SKM-1 treated with dmso at 0.1 percent for 144 hours (cell line): ENCODE data around the gene TADA2B.
A peak's percentile ranks its signal among the peaks of the same experiment; 100 is the strongest.

Source experiments
- DNase-seq: peaks from one replicate; lab custom pipeline; 2025; ENCODE audit not compliant: unreplicated experiment; lab: John Stamatoyannopoulos, UW

TADA2B gene

GRCh38 chr4:7055990-7056325 is 12.8 kb downstream of the TADA2B start:
- no peak for DNase-seq

GRCh38 chr4:7058792-7059191 is 15.6 kb downstream of the TADA2B start:
- DNase-seq: no peak

GRCh38 chr4:7059662-7060061 is 16.5 kb downstream of the TADA2B start:
- no peak for DNase-seq

- no peak for DNase-seq
Measured at GRCh38 chr4:7060346-7061150, 17.4 kb downstream of the TADA2B start.

GRCh38 chr4:7061815-7062214 is 18.6 kb downstream of the TADA2B start:
- no peak for DNase-seq

- no peak for DNase-seq
Measured at GRCh38 chr4:7062816-7063215, 19.6 kb downstream of the TADA2B start.

- no peak for DNase-seq
Measured at GRCh38 chr4:7063362-7063761, 20.2 kb downstream of the TADA2B start.

GRCh38 chr4:7066006-7066405 is 22.8 kb downstream of the TADA2B start:
- DNase-seq: no peak

- DNase-seq: no peak
Measured at GRCh38 chr4:7066493-7066892, 23.3 kb downstream of the TADA2B start.

GRCh38 chr4:7067126-7067451 is 23.9 kb downstream of the TADA2B start:
- DNase-seq: peak; percentile 68

- DNase-seq: peak; percentile 99
Measured at GRCh38 chr4:7067452-7068278, 24.5 kb downstream of the TADA2B start, which contains the start of gene GRPEL1. GRPEL1 (minus strand) TSS chr4:7068064; CDS start chr4:7068032, 32 bp downstream.

GRCh38 chr4:7068279-7068842 is 25.2 kb downstream of the TADA2B start:
- DNase-seq: no peak

GRCh38 chr4:7068883-7069282 is 25.7 kb downstream of the TADA2B start:
- no peak for DNase-seq

- peak; percentile 87 for DNase-seq
Measured at GRCh38 chr4:7070729-7071511, 27.7 kb downstream of the TADA2B start.

- DNase-seq: no peak
Measured at GRCh38 chr4:7073059-7073458, 29.9 kb downstream of the TADA2B start.

GRCh38 chr4:7073526-7074390 is 30.6 kb downstream of the TADA2B start:
- DNase-seq: peak; percentile 42

- no peak for DNase-seq
Measured at GRCh38 chr4:7074426-7074825, 31.3 kb downstream of the TADA2B start.

GRCh38 chr4:7075962-7076695 is 33.0 kb downstream of the TADA2B start:
- no peak for DNase-seq

GRCh38 chr4:7076696-7077082 is 33.5 kb downstream of the TADA2B start:
- DNase-seq: no peak

- DNase-seq: no peak
Measured at GRCh38 chr4:7077371-7077770, 34.2 kb downstream of the TADA2B start.
